Urothelium cell line (cell line): ENCODE results near the gene ARHGAP22.
A peak's percentile ranks its signal among the peaks of the same experiment; 100 is the strongest.
"Not testable (repeated sequence)": the region's sequence is repeated elsewhere in the genome, so short reads cannot be mapped to it uniquely, and the experiment has no call there.

ENCODE experiments used
- DNase-seq: peaks from one replicate; pipeline ENCODE4 v3.0.0; 2011; ENCODE audit warnings: low spot score, mixed read lengths
- FAIRE-seq: peaks from 2 replicates; lab custom pipeline; 2011; peaks lifted over from hg19 to GRCh38; lab: Jason Lieb, UNC

Gene ARHGAP22

GRCh38 chr10:48442090-48442808, 162.6 kb downstream of the ARHGAP22 start:
- no peak for DNase-seq
- no peak for FAIRE-seq

GRCh38 chr10:48440771-48441170, 164.1 kb downstream of the ARHGAP22 start:
- FAIRE-seq = no peak
- no peak for DNase-seq

GRCh38 chr10:48439581-48440041, 165.3 kb downstream of the ARHGAP22 start:
- DNase-seq (no peak), FAIRE-seq (no peak)

- DNase-seq (peak; percentile 60), FAIRE-seq (peak; percentile 32)
Measured at GRCh38 chr10:48439031-48439430, 165.8 kb downstream of the ARHGAP22 start.

- no peak for DNase-seq
Measured at GRCh38 chr10:48437546-48437945, 167.3 kb downstream of the ARHGAP22 start.

GRCh38 chr10:48431871-48432270, 173.0 kb downstream of the ARHGAP22 start:
- DNase-seq (no peak), FAIRE-seq (no peak)

More at GRCh38 chr10:48437546-48437945, 167.3 kb downstream of the ARHGAP22 start:
- no peak for FAIRE-seq

GRCh38 chr10:48430402-48430993, 174.4 kb downstream of the ARHGAP22 start:
- FAIRE-seq = peak; percentile 56
- no peak for DNase-seq

GRCh38 chr10:48429309-48429708, 175.6 kb downstream of the ARHGAP22 start:
- DNase-seq (no peak), FAIRE-seq (no peak)

- DNase-seq = no peak
- FAIRE-seq = no peak
Measured at GRCh38 chr10:48428896-48429295, 176.0 kb downstream of the ARHGAP22 start.

GRCh38 chr10:48423884-48424283, 181.0 kb downstream of the ARHGAP22 start:
- FAIRE-seq = no peak
- DNase-seq = no peak

- FAIRE-seq, DNase-seq: not testable (repeated sequence)
Measured at GRCh38 chr10:48421862-48422261, 183.0 kb downstream of the ARHGAP22 start.

GRCh38 chr10:48419714-48420113, 185.2 kb downstream of the ARHGAP22 start:
- FAIRE-seq = no peak

GRCh38 chr10:48418189-48418788, 186.6 kb downstream of the ARHGAP22 start:
- DNase-seq (no peak), FAIRE-seq (no peak)

More at GRCh38 chr10:48419714-48420113, 185.2 kb downstream of the ARHGAP22 start:
- no peak for DNase-seq

- no peak for FAIRE-seq
- no peak for DNase-seq
Measured at GRCh38 chr10:48417374-48417773, 187.5 kb downstream of the ARHGAP22 start.

- FAIRE-seq (no peak), DNase-seq (no peak)
Measured at GRCh38 chr10:48416584-48417232, 188.2 kb downstream of the ARHGAP22 start.

GRCh38 chr10:48414778-48415177, 190.1 kb downstream of the ARHGAP22 start:
- DNase-seq (no peak), FAIRE-seq (no peak)

GRCh38 chr10:48414160-48414559, 190.7 kb downstream of the ARHGAP22 start:
- DNase-seq = no peak
- no peak for FAIRE-seq

GRCh38 chr10:48412933-48413332, 191.9 kb downstream of the ARHGAP22 start:
- DNase-seq (no peak), FAIRE-seq (no peak)

- FAIRE-seq = no peak
- DNase-seq = no peak
Measured at GRCh38 chr10:48412081-48412480, 192.8 kb downstream of the ARHGAP22 start.

GRCh38 chr10:48411510-48411909, 193.4 kb downstream of the ARHGAP22 start:
- no peak for FAIRE-seq
- DNase-seq = no peak

- DNase-seq = no peak
- peak; percentile 37 for FAIRE-seq
Measured at GRCh38 chr10:48410503-48410902, 194.4 kb downstream of the ARHGAP22 start.
